K562 (cell line): Measurements from ENCODE around the gene ACO2. TPM values are rescaled to one million over a fixed set of nuclear protein-coding genes. Genes with fewer than 3 reads are reported as not detected.

Source experiments
- CBFB ChIP-seq: sonication (generic); formaldehyde crosslinking; IDR thresholded peaks from 2 replicates; pipeline ENCODE4 v1.4.0; 2020; ENCODE audit warnings: mild to moderate bottlenecking, missing genetic modification reagents
- CREB1 ChIP-seq, 2 experiments: sonication (generic) in 1 of 2; formaldehyde crosslinking in 1 of 2; IDR thresholded peaks; 2 replicates each; pipeline versions ENCODE4 v1.6.1 to v1.8.0; 2012 to 2022; ENCODE audit warnings: inconsistent platforms in 1 of 2, mild to moderate bottlenecking in 1 of 2, missing genetic modification reagents in 1 of 2, moderate library complexity in 1 of 2
- ETV1 ChIP-seq: fragments of 450-650 bp; conservative IDR thresholded peaks from 2 replicates; pipeline ENCODE4 v1.6.1; 2016; ENCODE audit warnings: missing genetic modification characterization, control low read depth, low read depth, missing compliant biosample characterization
- GABPB2 ChIP-seq: fragments of 250-450 bp; sonication (Bioruptor Pico); conservative IDR thresholded peaks from 2 replicates; pipeline ENCODE4 v1.5.1; 2021; ENCODE audit warnings: mild to moderate bottlenecking
- GTF2E2 ChIP-seq: fragments of 200-800 bp; sonication (Bioruptor generic); IDR thresholded peaks from 2 replicates; pipeline ENCODE4 v1.6.1; 2016; ENCODE audit warnings: missing genetic modification characterization, missing compliant biosample characterization
- HNRNPL ChIP-seq: fragments of 200-400 bp; formaldehyde crosslinking; IDR thresholded peaks from 2 replicates; pipeline ENCODE4 v1.6.1; 2017; ENCODE audit warnings: low read depth, mild to moderate bottlenecking, low read length
- HNRNPLL ChIP-seq: fragments of 200-400 bp; formaldehyde crosslinking; IDR thresholded peaks from 2 replicates; pipeline ENCODE4 v1.6.1; 2017; ENCODE audit warnings: low read length, low read depth, mild to moderate bottlenecking; ENCODE audit not compliant: poor library complexity, severe bottlenecking
- JUN ChIP-seq, 2 experiments: sonication (generic) in 1 of 2; formaldehyde crosslinking in 1 of 2; IDR thresholded peaks; 2 replicates each; pipeline versions ENCODE4 v1.6.1 to v1.8.0; 2012 to 2022; ENCODE audit warnings: borderline replicate concordance in 2 of 2, mild to moderate bottlenecking in 2 of 2, improper control_type of control experiment in 1 of 2, low read depth in 1 of 2, low read length in 1 of 2, missing genetic modification reagents in 1 of 2
- KAT7 ChIP-seq: sonication (generic); formaldehyde crosslinking; IDR thresholded peaks from 2 replicates; pipeline ENCODE4 v1.8.0; 2022; ENCODE audit warnings: missing genetic modification reagents, mild to moderate bottlenecking, borderline replicate concordance
- MITF ChIP-seq: IDR thresholded peaks from 2 replicates; pipeline ENCODE4 v1.6.1; 2014; ENCODE audit warnings: antibody characterized with exemption
- PHF8 ChIP-seq: fragments of 200-600 bp; sonication (generic); IDR thresholded peaks from 2 replicates; pipeline ENCODE4 v1.6.1; 2012; ENCODE audit warnings: mixed run types, mild to moderate bottlenecking, inconsistent platforms, low read length, moderate library complexity, borderline replicate concordance
- PKNOX1 ChIP-seq: fragments of 450-650 bp; IDR thresholded peaks from 2 replicates; pipeline ENCODE4 v1.6.1; 2016
- SRSF7 ChIP-seq: fragments of 200-400 bp; formaldehyde crosslinking; optimal IDR thresholded peaks from 2 replicates; pipeline ENCODE3; 2017; ENCODE audit warnings: mild to moderate bottlenecking, low read depth, low read length
- USF2 ChIP-seq: sonication (generic); formaldehyde crosslinking; IDR thresholded peaks from 2 replicates; pipeline ENCODE4 v1.5.0; 2020; ENCODE audit warnings: missing genetic modification reagents
- ZBTB9 ChIP-seq: fragments of 450-650 bp; formaldehyde crosslinking; IDR thresholded peaks from 2 replicates; pipeline ENCODE4 v1.4.0; 2020; ENCODE audit warnings: mild to moderate bottlenecking, moderate library complexity
- ZFP36 ChIP-seq: fragments of 150-350 bp; IDR thresholded peaks from 2 replicates; pipeline ENCODE4 v1.6.1; 2018; ENCODE audit warnings: low read length, low read depth; ENCODE audit not compliant: partially characterized antibody
- ZKSCAN1 ChIP-seq: fragments of 150-350 bp; IDR thresholded peaks from 2 replicates; pipeline ENCODE4 v1.6.1; 2016; ENCODE audit warnings: low read depth, low read length
- ZNF282 ChIP-seq: sonication (generic); formaldehyde crosslinking; IDR thresholded peaks from 2 replicates; pipeline ENCODE4 v1.8.1; 2023; ENCODE audit warnings: missing genetic modification reagents
- ZNF431 ChIP-seq: sonication (generic); formaldehyde crosslinking; IDR thresholded peaks from 2 replicates; pipeline ENCODE4 v1.8.0; 2022; ENCODE audit warnings: mild to moderate bottlenecking, missing genetic modification reagents
- polyA plus RNA-seq, 8 experiments: library from polyadenylated mRNA; depleted of rRNA in 4 of 8; stranded (reverse) in 5 of 8; unstranded in 3 of 8; fragments of >200 nt; fragmentation: Nextera tagmentation in 2 of 8; fragmentation: Illumina TruSeq in 1 of 8; extraction: Ambion mirVana in 2 of 8; extraction: Trizol in 1 of 8; gene quantifications; 2 replicates each; pipeline versions ENCODE4 v1.2.1 to v1.2.3, GENCODE V29; 2011 to 2014; ENCODE audit warnings: inconsistent platforms in 1 of 8, missing spikeins in 1 of 8
- total RNA-seq, 7 experiments: library from RNA; depleted of rRNA in 6 of 7; stranded (reverse); fragments of >200 nt in 6 of 7; fragmentation: Illumina TruSeq in 2 of 7; extraction: Trizol in 2 of 7; gene quantifications; 2 replicates each; pipeline versions ENCODE4 v1.2.1 to v1.2.3, GENCODE V29; 2011 to 2021; ENCODE audit warnings: low replicate concordance in 1 of 7
- TF ChIP-seq, protein P1 (sequence below): fragments of 200-800 bp; sonication (Bioruptor generic); IDR thresholded peaks from 2 replicates; pipeline ENCODE4 v1.6.1; 2017; ENCODE audit warnings: missing genetic modification characterization, missing compliant biosample characterization

ACO2 gene
- total and polyA plus RNA-seq, 9 of the 15 experiments (the other 6 are each of a cell fraction or from before 2014, with no cell fraction given) = 16.2 to 119 (median 43.2) TPM

GRCh38 chr22:41446639-41447434, 22.1 kb upstream of the ACO2 start, which contains the start of gene TOB2 (continued):
- TF ChIP-seq ZFP36 (peak; percentile 47), KAT7 (CRISPR knock-in tag) (0 out of 2 replicates have a peak, but pooled peaks have one; percentile 7), CBFB (CRISPR knock-in tag) (peak; percentile 71; the same call in 1 of the 2 replicates), ZBTB9 (CRISPR knock-in tag) (peak; percentile 51), ETV1 (tag) (peak; percentile 51), ZKSCAN1 (peak; percentile 66; the same call in 1 of the 2 replicates), GABPB2 (CRISPR knock-in tag) (no peak), JUN (IDR thresholded peaks at IDR 0.05; ENCODE audit: borderline replicate concordance, low read depth, low read length) (0 out of 2 replicates have a peak, but pooled peaks have one; percentile 47), JUN (CRISPR knock-in tag; IDR thresholded peaks at IDR 0.05; ENCODE audit: borderline replicate concordance) (no peak), ZNF282 (peak; percentile 58; the same call in 1 of the 2 replicates), HNRNPLL (no peak), GTF2E2 (tag) (peak; percentile 82; the same call in 1 of the 2 replicates), CREB1 (IDR thresholded peaks at IDR 0.05) (peak; percentile 73), CREB1 (CRISPR knock-in tag; IDR thresholded peaks at IDR 0.05) (peak; percentile 76), PHF8 (peak; percentile 69; the same call in 1 of the 2 replicates), MITF (0 out of 2 replicates have a peak, but pooled peaks have one; percentile 30), SRSF7 (no peak), ZNF431 (CRISPR knock-in tag) (peak; percentile 28; the same call in 1 of the 2 replicates), HNRNPL (peak; percentile 82; the same call in 1 of the 2 replicates), PKNOX1 (0 out of 2 replicates have a peak, but pooled peaks have one; percentile 20), USF2 (CRISPR knock-in tag) (no peak)
- TF ChIP-seq, protein P1, sequence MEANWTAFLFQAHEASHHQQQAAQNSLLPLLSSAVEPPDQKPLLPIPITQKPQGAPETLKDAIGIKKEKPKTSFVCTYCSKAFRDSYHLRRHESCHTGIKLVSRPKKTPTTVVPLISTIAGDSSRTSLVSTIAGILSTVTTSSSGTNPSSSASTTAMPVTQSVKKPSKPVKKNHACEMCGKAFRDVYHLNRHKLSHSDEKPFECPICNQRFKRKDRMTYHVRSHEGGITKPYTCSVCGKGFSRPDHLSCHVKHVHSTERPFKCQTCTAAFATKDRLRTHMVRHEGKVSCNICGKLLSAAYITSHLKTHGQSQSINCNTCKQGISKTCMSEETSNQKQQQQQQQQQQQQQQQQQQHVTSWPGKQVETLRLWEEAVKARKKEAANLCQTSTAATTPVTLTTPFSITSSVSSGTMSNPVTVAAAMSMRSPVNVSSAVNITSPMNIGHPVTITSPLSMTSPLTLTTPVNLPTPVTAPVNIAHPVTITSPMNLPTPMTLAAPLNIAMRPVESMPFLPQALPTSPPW (CRISPR knock-in tag) = peak; percentile 93
